SH-SY5Y (cell line): ENCODE measurements around the gene WNK2.

ENCODE experiments used
- GATA2 ChIP-seq: IDR thresholded peaks from 2 replicates; pipeline ENCODE4 v1.6.1; 2011; ENCODE audit warnings: mild to moderate bottlenecking, low read depth, low read length
- GATA3 ChIP-seq: IDR thresholded peaks from 2 replicates; pipeline ENCODE4 v1.6.1; 2011; ENCODE audit warnings: low read depth, mild to moderate bottlenecking, low read length, moderate library complexity

Gene WNK2

GRCh38 chr9:93187574-93187973, 3.6 kb downstream of the WNK2 start:
- TF ChIP-seq GATA3 (no peak), GATA2 (no peak)

GRCh38 chr9:93188426-93189368, 4.8 kb downstream of the WNK2 start:
- TF ChIP-seq GATA2 (no peak), GATA3 (no peak)

GRCh38 chr9:93189369-93190132, 5.6 kb downstream of the WNK2 start:
- TF ChIP-seq GATA2 (no peak), GATA3 (no peak)

- no peak for TF ChIP-seq GATA3
Observed at GRCh38 chr9:93190133-93190525, 6.2 kb downstream of the WNK2 start.

GRCh38 chr9:93190656-93191353, 6.9 kb downstream of the WNK2 start:
- TF ChIP-seq GATA3 (no peak), GATA2 (no peak)

- no peak for TF ChIP-seq GATA3
- no peak for TF ChIP-seq GATA2
Observed at GRCh38 chr9:93191354-93191660, 7.4 kb downstream of the WNK2 start.

GRCh38 chr9:93192721-93193387, 8.9 kb downstream of the WNK2 start:
- no peak for TF ChIP-seq GATA2
- no peak for TF ChIP-seq GATA3

- TF ChIP-seq GATA2 (no peak), GATA3 (no peak)
Observed at GRCh38 chr9:93193388-93194220, 9.7 kb downstream of the WNK2 start.

- TF ChIP-seq GATA3 (no peak), GATA2 (no peak)
Observed at GRCh38 chr9:93194221-93194625, 10.3 kb downstream of the WNK2 start.

GRCh38 chr9:93194641-93195040, 10.7 kb downstream of the WNK2 start:
- TF ChIP-seq GATA3, result no peak
- no peak for TF ChIP-seq GATA2

GRCh38 chr9:93196096-93197055, 12.4 kb downstream of the WNK2 start:
- no peak for TF ChIP-seq GATA2
- no peak for TF ChIP-seq GATA3

GRCh38 chr9:93197670-93198069, 13.7 kb downstream of the WNK2 start:
- TF ChIP-seq GATA3, result no peak
- no peak for TF ChIP-seq GATA2
